Activated naive CD8-positive, alpha-beta T cell (primary cell): Measurements from ENCODE around the gene KCNH1.
"Not testable (repeated sequence)": the region's sequence is repeated elsewhere in the genome, so short reads cannot be mapped to it uniquely, and the experiment has no call there.

Experiments used
- H3K27ac Mint-ChIP-seq: one replicate; pipeline ENCODE4 v1.8.0; 2021; ENCODE audit warnings: mixed read lengths
- H3K27me3 Mint-ChIP-seq: one replicate; pipeline ENCODE4 v1.8.0; 2021; ENCODE audit warnings: mixed read lengths
- H3K36me3 Mint-ChIP-seq: one replicate; pipeline ENCODE4 v1.8.0; 2021; ENCODE audit warnings: mixed read lengths
- H3K4me1 Mint-ChIP-seq: one replicate; pipeline ENCODE4 v1.8.0; 2021; ENCODE audit warnings: low read depth, mixed read lengths
- H3K4me3 Mint-ChIP-seq: one replicate; pipeline ENCODE4 v1.8.0; 2021; ENCODE audit warnings: mild to moderate bottlenecking, mixed read lengths
- H3K9me3 Mint-ChIP-seq: one replicate; pipeline ENCODE4 v1.8.0; 2021; ENCODE audit warnings: low read depth, mixed read lengths

Gene KCNH1

GRCh38 chr1:211041838-211042237, 92.1 kb downstream of the KCNH1 start:
- not testable (repeated sequence) for H3K9me3 Mint-ChIP-seq, H3K27me3 Mint-ChIP-seq, H3K4me3 Mint-ChIP-seq, H3K36me3 Mint-ChIP-seq, H3K4me1 Mint-ChIP-seq, H3K27ac Mint-ChIP-seq

GRCh38 chr1:211037095-211037494, 96.9 kb downstream of the KCNH1 start:
- Mint-ChIP-seq H3K4me1 (no peaks in the 10 kb centered on the region), H3K4me3 (no peak overlapping the region), H3K27me3 (peaks cover 7% of the 10 kb centered on the region), H3K36me3 (no peaks in the 10 kb centered on the region), H3K9me3 (no peaks in the 10 kb centered on the region), H3K27ac (no peak overlapping the region)

- Mint-ChIP-seq H3K9me3 (no peaks in the 10 kb centered on the region), H3K27ac (no peak overlapping the region), H3K27me3 (peaks cover 7% of the 10 kb centered on the region), H3K36me3 (no peaks in the 10 kb centered on the region), H3K4me3 (no peak overlapping the region), H3K4me1 (no peaks in the 10 kb centered on the region)
Measured at GRCh38 chr1:211036381-211037060, 97.4 kb downstream of the KCNH1 start.

- no peak overlapping the region for H3K27ac Mint-ChIP-seq
- no peaks in the 10 kb centered on the region for H3K36me3 Mint-ChIP-seq
- peaks cover 7% of the 10 kb centered on the region for H3K27me3 Mint-ChIP-seq
- H3K9me3 Mint-ChIP-seq, result no peaks in the 10 kb centered on the region
- no peaks in the 10 kb centered on the region for H3K4me1 Mint-ChIP-seq
- H3K4me3 Mint-ChIP-seq, result no peak overlapping the region
Measured at GRCh38 chr1:211035821-211036380, 98.0 kb downstream of the KCNH1 start.

DNA sequence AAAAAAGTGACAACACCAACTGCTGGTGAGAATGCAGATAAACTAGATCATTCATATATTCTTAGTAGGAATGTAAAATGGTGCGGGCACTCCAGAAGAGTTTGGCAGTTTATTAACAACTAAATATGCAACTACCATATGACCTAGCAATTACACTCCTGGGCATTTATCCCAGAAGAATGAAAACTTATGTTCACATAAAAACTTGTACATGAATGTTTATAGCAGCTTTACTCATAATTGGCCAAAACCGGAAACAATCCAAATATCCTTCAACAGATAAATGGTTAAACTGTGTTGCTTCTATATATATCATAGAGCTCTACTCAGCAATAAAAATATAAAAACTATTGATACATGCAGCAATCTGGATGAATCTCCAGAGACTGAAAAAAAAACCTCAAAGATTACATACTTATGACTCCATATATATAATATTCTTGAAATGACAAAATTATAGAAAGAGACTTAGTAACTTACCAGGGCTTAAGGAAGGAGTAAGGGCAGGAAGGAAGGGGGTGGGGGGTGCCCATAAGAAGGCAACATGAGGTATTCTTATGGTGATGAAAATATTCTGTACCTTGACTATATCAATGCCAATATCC, 99.9 kb downstream of the KCNH1 start:
- Mint-ChIP-seq H3K27ac (no peak overlapping the region), H3K4me3 (no peak overlapping the region), H3K4me1 (no peaks in the 10 kb centered on the region), H3K36me3 (no peaks in the 10 kb centered on the region), H3K9me3 (no peaks in the 10 kb centered on the region), H3K27me3 (peaks cover 7% of the 10 kb centered on the region)

DNA sequence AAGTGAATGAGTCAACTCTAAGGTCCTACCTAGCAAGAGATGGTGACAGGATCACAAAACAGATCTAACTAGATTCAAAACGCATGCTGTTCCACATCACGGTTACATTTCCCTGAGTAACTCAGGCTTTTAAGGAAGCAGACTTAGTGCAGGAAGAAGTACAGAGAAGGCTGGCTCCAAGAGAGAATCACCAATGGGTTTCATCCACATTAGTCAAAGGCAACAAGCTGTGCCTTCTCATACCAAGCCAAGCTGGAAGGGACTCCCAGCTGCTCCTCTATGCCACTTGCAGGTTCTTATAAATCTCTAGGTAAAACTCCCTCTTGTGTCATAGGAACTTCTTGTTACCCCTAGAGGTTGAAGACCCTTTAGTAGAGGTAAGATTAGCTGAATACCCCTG, 109.0 kb downstream of the KCNH1 start:
- H3K36me3 Mint-ChIP-seq, result no peaks in the 10 kb centered on the region
- no peaks in the 10 kb centered on the region for H3K4me1 Mint-ChIP-seq
- H3K27me3 Mint-ChIP-seq, result no peaks in the 10 kb centered on the region
- no peaks in the 10 kb centered on the region for H3K9me3 Mint-ChIP-seq
- H3K4me3 Mint-ChIP-seq, result no peak overlapping the region
- H3K27ac Mint-ChIP-seq, result no peak overlapping the region

GRCh38 chr1:211019266-211019665, 114.7 kb downstream of the KCNH1 start:
- Mint-ChIP-seq H3K36me3 (no peaks in the 10 kb centered on the region), H3K9me3 (no peaks in the 10 kb centered on the region), H3K4me1 (no peaks in the 10 kb centered on the region), H3K27me3 (peaks cover 22% of the 10 kb centered on the region), H3K4me3 (no peak overlapping the region), H3K27ac (no peak overlapping the region)

DNA sequence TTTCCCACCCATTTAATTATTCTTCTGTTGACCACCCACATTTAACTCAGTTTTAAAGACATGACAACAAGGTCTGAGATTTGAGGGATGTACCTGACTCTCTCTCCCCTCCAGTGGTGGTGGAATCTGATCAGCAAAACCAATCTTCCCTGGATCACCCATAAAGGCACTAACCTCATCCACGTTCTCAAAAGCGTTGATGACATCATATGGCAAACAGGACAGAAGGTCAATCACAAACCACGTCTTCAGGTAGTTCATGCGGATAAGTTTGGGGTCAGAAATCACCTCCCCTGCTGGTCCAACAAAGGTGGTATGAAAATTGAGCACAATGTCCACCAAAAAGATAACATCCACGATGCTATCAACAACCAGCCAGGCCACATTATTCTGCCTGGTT, 115.3 kb downstream of the KCNH1 start:
- H3K36me3 Mint-ChIP-seq, result no peaks in the 10 kb centered on the region
- H3K4me3 Mint-ChIP-seq, result no peak overlapping the region
- H3K4me1 Mint-ChIP-seq, result no peaks in the 10 kb centered on the region
- H3K9me3 Mint-ChIP-seq, result no peaks in the 10 kb centered on the region
- H3K27ac Mint-ChIP-seq, result no peak overlapping the region
- peaks cover 26% of the 10 kb centered on the region for H3K27me3 Mint-ChIP-seq

DNA sequence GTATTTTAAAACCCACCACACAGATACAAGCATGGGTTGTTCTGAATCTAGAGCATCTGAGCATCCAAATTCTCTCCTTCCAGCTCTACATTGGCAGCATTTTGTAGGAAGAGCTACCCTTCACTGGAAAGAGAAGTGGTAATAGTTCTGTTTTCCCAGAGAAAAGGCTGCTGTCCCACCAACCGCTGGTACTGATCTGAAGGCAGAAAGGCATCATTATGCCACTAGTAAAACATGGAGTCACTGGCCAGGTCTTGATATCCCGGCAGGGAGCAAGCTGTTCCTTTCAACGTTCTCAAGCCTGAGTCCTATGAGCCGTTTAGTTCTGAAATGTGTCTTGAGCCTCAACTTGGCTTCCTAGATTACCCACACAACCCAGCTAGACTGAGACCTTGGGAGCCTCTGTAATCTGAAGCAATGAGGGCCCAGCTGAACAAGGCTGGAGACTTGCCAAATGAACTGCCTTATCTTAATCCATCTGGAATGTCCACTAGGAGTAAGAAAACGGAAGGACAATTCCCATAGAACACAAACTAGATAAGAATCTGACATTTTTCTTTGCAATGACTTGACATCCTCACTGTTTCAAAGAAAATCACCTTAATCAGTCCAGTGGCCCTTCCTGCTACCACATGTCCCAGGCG, 116.8 kb downstream of the KCNH1 start:
- no peak overlapping the region for H3K4me3 Mint-ChIP-seq
- H3K36me3 Mint-ChIP-seq, result no peaks in the 10 kb centered on the region
- H3K27ac Mint-ChIP-seq, result no peak overlapping the region
- H3K9me3 Mint-ChIP-seq, result no peaks in the 10 kb centered on the region
- peaks cover 27% of the 10 kb centered on the region for H3K27me3 Mint-ChIP-seq
- H3K4me1 Mint-ChIP-seq, result no peaks in the 10 kb centered on the region

GRCh38 chr1:211014275-211014674, 119.7 kb downstream of the KCNH1 start:
- Mint-ChIP-seq H3K27ac (no peak overlapping the region), H3K27me3 (peaks cover 36% of the 10 kb centered on the region), H3K4me3 (no peak overlapping the region), H3K9me3 (no peaks in the 10 kb centered on the region), H3K4me1 (no peaks in the 10 kb centered on the region), H3K36me3 (no peaks in the 10 kb centered on the region)

DNA sequence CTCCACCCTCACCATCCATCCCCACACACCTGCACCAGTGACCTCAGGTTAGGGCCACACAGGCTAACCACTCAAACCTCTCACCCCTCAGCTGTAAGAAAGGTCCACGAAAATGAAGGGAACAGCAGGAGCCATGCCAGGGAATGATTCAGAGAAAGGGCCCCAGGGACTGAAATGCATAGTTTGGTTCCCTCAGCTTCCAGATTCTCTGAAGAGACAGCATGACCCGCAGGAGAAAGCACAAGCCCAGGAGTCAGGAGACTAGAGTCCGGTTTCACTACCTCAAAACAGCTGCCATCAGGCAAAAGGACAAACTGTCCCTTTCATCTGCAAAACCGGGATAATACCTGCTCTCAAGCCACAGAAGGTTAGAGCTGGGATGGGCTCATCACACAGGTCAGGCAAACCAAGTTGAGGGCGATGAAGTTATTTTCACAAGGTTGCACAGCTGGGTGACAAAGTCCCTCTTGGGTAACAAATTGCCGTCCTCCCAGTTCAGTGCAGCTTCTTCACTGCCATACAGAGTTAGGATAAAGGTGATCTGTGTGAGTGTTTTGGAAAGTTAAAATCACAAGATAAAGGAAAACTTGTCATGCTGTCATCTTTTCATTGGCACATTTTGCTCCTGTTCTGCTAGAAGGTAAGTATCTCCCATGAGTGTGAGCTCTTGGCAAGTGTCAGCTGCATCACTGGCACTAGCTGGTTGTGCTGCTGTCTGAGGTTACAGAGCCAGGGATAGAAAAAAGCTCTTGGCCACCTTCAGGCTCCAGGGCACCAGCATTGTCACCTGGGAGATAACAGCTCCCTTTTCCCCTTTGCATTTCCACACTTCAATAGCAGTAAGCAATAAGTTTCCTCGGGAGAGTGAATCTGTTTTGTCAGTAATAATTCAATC, 120.4 kb downstream of the KCNH1 start:
- H3K27me3 Mint-ChIP-seq, result peaks cover 34% of the 10 kb centered on the region
- H3K9me3 Mint-ChIP-seq, result no peaks in the 10 kb centered on the region
- H3K27ac Mint-ChIP-seq, result no peak overlapping the region
- no peaks in the 10 kb centered on the region for H3K36me3 Mint-ChIP-seq
- no peaks in the 10 kb centered on the region for H3K4me1 Mint-ChIP-seq
- H3K4me3 Mint-ChIP-seq, result no peak overlapping the region

- H3K27ac Mint-ChIP-seq, H3K9me3 Mint-ChIP-seq, H3K4me1 Mint-ChIP-seq, H3K4me3 Mint-ChIP-seq, H3K36me3 Mint-ChIP-seq: not testable (repeated sequence)
- H3K27me3 Mint-ChIP-seq, result peaks cover 19% of the 10 kb centered on the region
Measured at GRCh38 chr1:211011128-211011527, 122.8 kb downstream of the KCNH1 start.

GRCh38 chr1:211009944-211010343, 124.0 kb downstream of the KCNH1 start:
- H3K4me1 Mint-ChIP-seq, result no peaks in the 10 kb centered on the region

GRCh38 chr1:211007830-211008229, 126.1 kb downstream of the KCNH1 start:
- peaks cover 12% of the 10 kb centered on the region for H3K27me3 Mint-ChIP-seq
- H3K9me3 Mint-ChIP-seq, result no peaks in the 10 kb centered on the region
- no peaks in the 10 kb centered on the region for H3K36me3 Mint-ChIP-seq
- H3K4me1 Mint-ChIP-seq, result no peaks in the 10 kb centered on the region
- no peak overlapping the region for H3K4me3 Mint-ChIP-seq
- no peak overlapping the region for H3K27ac Mint-ChIP-seq

More at GRCh38 chr1:211009944-211010343, 124.0 kb downstream of the KCNH1 start:
- Mint-ChIP-seq H3K9me3 (no peaks in the 10 kb centered on the region), H3K4me3 (no peak overlapping the region), H3K27me3 (peaks cover 16% of the 10 kb centered on the region), H3K27ac (no peak overlapping the region), H3K36me3 (no peaks in the 10 kb centered on the region)

DNA sequence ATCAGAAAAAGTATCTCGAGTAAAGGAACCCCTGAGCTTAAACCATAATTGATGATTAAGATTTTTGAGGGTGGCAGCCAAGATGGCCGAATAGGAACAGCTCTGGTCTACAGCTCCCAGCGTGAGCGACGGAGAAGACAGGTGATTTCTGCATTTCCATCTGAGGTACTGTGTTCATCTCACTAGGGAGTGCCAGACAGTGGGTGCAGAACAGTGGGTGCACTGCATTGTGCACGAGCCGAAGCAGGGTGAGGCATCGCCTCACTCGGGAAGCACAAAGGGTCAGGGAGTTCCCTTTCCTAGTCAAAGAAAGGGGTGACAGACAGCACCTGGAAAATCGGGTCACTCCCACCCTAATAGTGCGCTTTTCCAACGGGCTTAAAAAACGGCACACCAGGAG, 138.0 kb downstream of the KCNH1 start:
- H3K4me3 Mint-ChIP-seq, H3K4me1 Mint-ChIP-seq, H3K9me3 Mint-ChIP-seq, H3K27ac Mint-ChIP-seq, H3K36me3 Mint-ChIP-seq: not testable (repeated sequence)
- peaks cover 23% of the 10 kb centered on the region for H3K27me3 Mint-ChIP-seq
